Inflammatory macrophage treated with lipopolysaccharide for 4 hours (primary cell): ENCODE measurements around the gene PRKCA.

Experiments
- DNase-seq: peaks from one replicate; pipeline ENCODE4 v3.0.0-alpha.2; 2020

Gene PRKCA

GRCh38 chr17:66527335-66527734, 224.9 kb downstream of the PRKCA start:
- no peak for DNase-seq

- no peak for DNase-seq
These were observed 229.5 kb downstream of the PRKCA start for GRCh38 chr17:66531851-66532295.

- no peak for DNase-seq
These were observed 231.2 kb downstream of the PRKCA start for GRCh38 chr17:66533572-66533971.

GRCh38 chr17:66533986-66534385, 231.6 kb downstream of the PRKCA start:
- no peak for DNase-seq

GRCh38 chr17:66535611-66536010, 233.2 kb downstream of the PRKCA start:
- DNase-seq = no peak

DNA sequence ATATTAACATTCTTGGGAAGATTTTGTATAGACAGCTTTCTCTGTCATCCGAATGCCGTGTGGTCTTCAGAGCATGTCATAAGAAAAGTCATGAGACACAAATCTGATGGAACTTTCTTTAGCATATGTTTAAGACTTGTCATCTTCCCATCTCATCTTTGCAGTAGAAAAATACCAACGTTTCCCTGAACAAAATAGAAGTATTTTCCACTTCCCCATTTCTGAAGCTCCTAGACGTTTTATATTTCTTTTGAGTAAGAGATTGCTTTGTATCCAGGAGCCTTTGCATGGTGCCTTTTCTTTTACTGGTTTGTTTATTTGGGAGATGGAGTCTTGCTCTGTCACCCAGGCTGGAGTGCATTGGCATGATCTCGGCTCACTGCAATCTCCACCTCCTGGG, 235.1 kb downstream of the PRKCA start:
- peak; percentile 12 for DNase-seq

GRCh38 chr17:66538776-66539175, 236.4 kb downstream of the PRKCA start:
- no peak for DNase-seq

- DNase-seq = no peak
These were observed 237.8 kb downstream of the PRKCA start for GRCh38 chr17:66540131-66540781.

GRCh38 chr17:66541461-66542128, 239.2 kb downstream of the PRKCA start:
- DNase-seq = no peak

DNA sequence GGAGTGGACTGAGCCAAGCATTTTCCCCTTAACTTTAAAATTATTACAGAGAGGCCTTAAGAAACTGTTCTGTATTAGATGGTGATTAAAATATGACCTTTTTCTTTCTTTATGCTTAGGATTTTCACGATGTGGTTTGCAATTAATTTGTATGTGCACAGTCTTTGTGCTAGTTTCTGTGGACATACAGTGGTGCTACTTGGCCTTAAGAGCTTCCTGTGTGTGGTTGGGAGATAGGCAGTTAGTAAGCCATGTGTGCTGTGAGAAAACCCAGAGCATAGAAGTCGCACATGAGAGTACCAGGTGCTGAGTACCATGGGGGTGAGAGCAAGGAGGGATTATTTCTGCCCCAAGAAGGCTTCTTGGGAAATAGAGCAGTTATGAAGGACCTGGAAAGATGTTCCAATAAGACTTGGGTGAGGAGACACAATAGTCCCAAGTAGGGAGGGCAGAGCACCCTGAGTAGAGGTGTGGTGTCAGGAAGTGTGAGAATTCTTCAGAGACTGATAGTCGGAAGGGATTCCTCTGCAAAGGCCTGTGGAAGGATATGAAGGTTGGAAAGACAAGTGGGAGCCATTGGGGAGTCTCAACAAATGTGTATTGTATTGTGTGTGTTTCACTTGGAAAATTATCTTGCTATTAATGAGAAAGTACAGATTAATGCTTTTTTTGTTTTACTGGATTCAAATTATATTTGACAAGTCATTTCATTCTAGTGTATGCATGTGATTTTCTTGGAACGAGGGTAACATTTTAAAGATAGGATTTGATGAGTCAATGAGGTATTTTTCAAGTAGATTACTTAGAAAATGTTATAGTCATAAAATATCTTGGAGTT, 239.9 kb downstream of the PRKCA start:
- DNase-seq = no peak

DNA sequence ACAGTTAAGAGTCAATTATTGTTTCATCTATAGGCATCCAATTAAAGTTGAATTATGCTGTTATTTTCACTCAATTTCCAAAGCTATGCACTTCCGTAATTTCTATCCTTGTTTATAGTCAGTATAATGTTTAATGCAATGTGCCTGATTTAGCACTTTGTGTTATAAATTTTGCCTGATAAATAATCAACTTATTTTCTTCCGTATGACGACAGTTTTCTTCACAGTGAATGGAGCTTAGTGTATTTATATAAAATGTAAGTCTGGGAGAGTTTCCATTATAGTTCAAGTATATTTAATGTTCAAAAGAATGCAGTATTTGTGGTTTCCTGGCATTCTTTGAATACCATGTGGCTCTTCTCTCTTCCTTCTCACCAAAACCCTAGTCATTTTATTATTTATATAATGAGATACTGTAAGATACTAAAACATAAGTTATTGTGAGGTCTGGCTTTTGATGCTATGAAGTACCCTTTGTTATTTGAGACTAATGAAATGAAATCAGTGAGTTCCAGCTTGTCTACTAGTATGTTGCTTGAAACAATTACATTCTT, 240.6 kb downstream of the PRKCA start:
- DNase-seq = no peak

DNA sequence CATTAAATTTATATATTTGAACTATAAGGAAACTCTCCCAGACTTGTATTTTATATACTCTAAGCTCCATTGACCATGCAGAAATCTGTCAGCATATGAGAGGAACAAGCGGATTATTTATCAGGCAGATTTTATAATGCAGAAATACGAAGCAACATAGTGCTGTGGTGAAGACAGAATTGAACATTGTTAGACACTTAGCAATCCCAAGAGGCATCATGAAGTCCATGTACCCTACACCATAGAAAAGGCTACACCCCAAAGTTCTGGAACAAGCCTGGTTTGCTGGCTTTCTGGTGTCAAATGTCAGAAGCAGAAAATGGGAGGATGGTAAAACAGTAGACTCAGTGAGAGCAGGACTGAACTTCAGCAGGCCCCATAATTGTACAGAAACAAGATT, 241.1 kb downstream of the PRKCA start:
- DNase-seq = no peak

- no peak for DNase-seq
These were observed 243.5 kb downstream of the PRKCA start for GRCh38 chr17:66545918-66546317.

GRCh38 chr17:66547151-66547865, 244.9 kb downstream of the PRKCA start:
- DNase-seq = no peak

DNA sequence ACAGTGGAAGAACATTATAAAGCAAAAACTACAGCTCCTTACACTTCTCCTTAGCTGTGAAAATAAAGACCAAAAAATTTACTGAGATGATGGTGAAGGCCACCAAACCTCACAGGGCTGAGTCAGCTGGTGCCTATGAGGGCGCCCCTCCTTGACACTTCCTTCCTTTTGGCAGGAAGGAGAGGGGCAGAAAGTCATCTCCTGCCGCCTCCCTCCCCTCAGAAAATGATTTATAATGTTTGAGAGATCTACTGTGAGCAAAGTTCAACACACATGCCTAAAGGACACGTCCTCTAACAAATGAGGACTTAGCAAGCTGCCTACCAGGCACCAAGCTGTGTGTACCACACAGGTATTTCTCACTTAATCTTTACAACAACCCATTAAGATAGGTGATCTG, 245.7 kb downstream of the PRKCA start:
- no peak for DNase-seq

DNA sequence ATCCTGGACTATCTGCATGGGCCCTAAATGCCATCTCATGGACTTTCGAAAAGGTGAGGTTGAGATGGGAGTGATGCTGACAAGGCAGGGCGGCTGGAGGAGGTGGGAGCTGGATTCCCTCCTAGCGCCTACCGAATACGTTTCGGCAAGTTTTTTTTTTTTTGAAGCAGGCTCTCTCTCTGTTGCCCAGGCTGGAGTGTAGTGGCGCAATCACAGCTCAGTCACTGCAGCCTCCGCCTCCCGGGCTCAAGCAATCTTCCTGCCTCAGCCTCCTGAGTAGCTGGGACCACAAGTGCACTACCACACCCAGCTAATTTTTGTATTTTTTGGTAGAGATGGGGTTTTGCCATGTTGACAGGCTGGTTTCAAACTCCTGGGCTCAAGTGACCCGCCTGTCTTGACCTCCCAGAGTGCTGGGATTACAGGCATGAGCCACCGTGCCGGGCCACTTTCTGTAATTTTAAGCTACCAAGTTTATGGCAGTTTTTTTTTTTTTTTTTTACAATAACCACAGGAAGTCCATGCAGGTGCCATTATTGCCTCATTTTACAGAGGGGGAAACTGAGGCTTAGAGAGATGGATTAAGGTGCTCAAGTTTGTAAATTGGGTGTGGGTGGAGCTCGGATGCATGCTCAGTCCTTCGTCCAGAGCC, 246.4 kb downstream of the PRKCA start:
- DNase-seq = no peak

GRCh38 chr17:66549311-66549704, 246.9 kb downstream of the PRKCA start:
- no peak for DNase-seq

DNA sequence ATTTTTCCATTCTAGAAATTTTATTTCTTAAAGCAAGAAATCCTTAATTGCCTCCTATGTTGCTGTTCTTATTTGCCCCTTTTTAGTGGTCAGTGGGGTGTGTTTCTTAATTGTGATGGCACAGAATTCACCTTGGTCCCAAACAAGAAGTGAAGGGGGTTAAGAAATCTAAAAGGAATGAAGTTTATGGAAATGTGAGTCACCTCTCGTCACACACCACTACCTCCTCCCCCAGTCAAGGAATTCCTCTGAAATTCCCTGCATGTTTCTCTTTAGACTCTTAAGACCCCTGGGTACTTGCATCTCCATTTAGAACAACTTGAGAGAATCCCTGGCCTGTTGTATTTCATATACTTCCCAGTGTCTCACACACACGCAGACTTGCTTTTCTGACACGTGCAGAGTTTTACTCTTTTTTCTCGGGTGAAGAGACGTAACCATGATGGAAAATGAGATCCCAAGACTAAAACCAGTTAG, 247.4 kb downstream of the PRKCA start:
- no peak for DNase-seq

- no peak for DNase-seq
These were observed 249.4 kb downstream of the PRKCA start for GRCh38 chr17:66551839-66552238.

DNA sequence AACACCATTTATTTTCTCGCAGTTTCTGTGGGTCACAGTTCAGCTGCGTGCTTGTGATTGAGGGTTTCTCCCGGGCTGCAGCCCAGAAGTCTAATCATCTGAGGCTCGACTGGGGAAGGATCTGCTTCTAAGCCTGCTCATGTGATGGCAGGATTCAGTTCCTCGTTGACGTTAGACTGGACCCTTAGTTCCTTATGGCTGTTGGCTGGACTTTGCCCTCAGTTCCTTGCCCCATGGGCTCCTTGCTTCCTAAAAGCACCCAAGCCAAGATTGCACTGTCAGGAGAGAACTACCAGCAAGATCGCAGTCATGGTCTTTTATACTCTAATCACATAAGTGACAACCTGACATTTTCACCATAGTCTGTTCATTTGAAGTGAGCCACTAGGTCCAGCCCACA, 250.0 kb downstream of the PRKCA start:
- DNase-seq = peak; percentile 46

DNA sequence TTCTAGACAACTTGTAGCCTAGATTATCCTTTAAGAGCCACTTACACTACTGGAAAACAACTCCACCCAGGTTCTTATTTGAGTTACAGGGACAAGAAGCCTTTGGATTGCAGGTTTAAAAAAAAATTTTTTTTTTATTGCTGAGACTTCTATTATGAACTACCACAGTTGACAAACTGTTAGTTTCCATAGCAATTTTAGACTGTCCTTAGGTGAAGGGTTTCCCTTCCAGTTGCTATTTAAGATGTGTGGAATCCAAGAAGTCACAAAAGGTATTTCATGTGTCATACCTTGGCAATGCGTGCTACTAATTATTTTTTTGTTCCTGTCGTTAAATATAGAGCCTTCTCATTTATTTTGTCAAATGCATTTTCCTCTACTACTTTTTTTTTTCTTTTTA, 253.2 kb downstream of the PRKCA start:
- DNase-seq = no peak

DNA sequence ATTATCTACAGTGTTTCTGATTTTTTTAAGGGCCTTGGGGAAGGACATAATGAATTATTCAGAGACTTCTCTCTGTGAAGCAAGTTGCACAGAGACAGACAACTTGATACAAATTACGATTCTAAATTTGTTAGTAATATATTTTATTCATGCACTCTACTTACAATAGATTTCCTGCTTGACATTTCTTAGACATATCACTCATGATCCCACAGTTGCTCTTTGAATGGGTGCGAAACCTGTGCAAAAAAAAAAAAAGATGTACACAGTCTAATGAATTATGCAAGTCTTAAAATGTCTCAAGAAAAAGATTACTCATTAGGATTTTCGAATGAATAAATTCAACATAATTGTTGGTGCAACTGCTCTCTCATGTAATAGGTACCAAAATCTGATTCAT, 254.8 kb downstream of the PRKCA start:
- no peak for DNase-seq
